Measurements from ENCODE around the gene GAS2L2. TPM values are rescaled to one million over a fixed set of nuclear protein-coding genes. Genes with fewer than 3 reads are reported as not detected.

The GAS2L2 gene
- total and polyA plus RNA-seq, 2 of the 8 experiments (the other 6 are each of a cell fraction or from before 2014, with no cell fraction given), result 0.09 to 0.13 TPM

- no peak overlapping the region for H3K4ac ChIP-seq (replicated peaks; ENCODE audit: insufficient read length, low read depth, low read length)
- FAIRE-seq (no peak), DNase-seq (ENCODE audit: low read depth in 1 of 2, low spot score in 2 of 2) (peak in 1 of 2 experiments; percentile 80)
- no peak overlapping the region for H2AK5ac ChIP-seq (ENCODE audit: low read depth, low read length)
- H3K79me2 ChIP-seq (ENCODE audit: control insufficient read depth in 1 of 2, insufficient read depth in 2 of 2, low read length in 2 of 2), result no peaks in the 10 kb centered on the region
- H3K27me3 ChIP-seq (replicated peaks in 1 of 4; ENCODE audit: control insufficient read depth in 3 of 4, extremely low read depth in 1 of 4, insufficient read depth in 3 of 4, low read length in 3 of 4), result peaks cover 11 to 39% (median 34%) of the 10 kb centered on the region in 4 experiments
- H2BK20ac ChIP-seq (ENCODE audit: low read length), result no peak overlapping the region
- H3K4me1 ChIP-seq (replicated peaks in 1 of 4; ENCODE audit: control insufficient read depth in 3 of 4, insufficient read depth in 4 of 4, low read length in 3 of 4), result peaks cover 0 to 9% (median 1%) of the 10 kb centered on the region in 4 experiments; a peak in 5 of 7 replicates
- no peak overlapping the region for H3K27ac ChIP-seq (ENCODE audit: low read depth, low read length)
- peaks cover 0 to 14% of the 10 kb centered on the region in 2 experiments for H4K20me1 ChIP-seq (replicated peaks in 1 of 2; ENCODE audit: control insufficient read depth in 1 of 2, insufficient read depth in 2 of 2, low read length in 2 of 2)
- peaks cover 8 to 11% of the 10 kb centered on the region in 2 experiments; a peak in 2 of 4 replicates for H3K9me3 ChIP-seq (ENCODE audit: insufficient read depth in 2 of 2, low read depth in 1 of 2, low read length in 1 of 2)
- H2BK15ac ChIP-seq (ENCODE audit: low read length), result no peak overlapping the region
- no peak overlapping the region for H2AFZ ChIP-seq (ENCODE audit: low read length)
- no peak overlapping the region for H3K4me2 ChIP-seq (ENCODE audit: insufficient read depth in 1 of 2, low read depth in 2 of 2, low read length in 2 of 2)
- H3K79me1 ChIP-seq (ENCODE audit: low read depth, low read length), result no peaks in the 10 kb centered on the region; the same call in 1 of the 2 replicates
- H3K23ac ChIP-seq (ENCODE audit: insufficient read length), result no peak overlapping the region
- no peak overlapping the region for H3K56ac ChIP-seq (replicated peaks; ENCODE audit: insufficient read length, low read depth, low read length)
- H4K8ac ChIP-seq (ENCODE audit: extremely low read depth, insufficient read depth, low read length), result no peak overlapping the region
- WGBS, 2 experiments (ENCODE audit: extremely low coverage in 1 of 2, insufficient coverage in 1 of 2, insufficient read length in 1 of 2, insufficient replicate concordance in 2 of 2, low coverage in 1 of 2, low lambda C conversion rate in 2 of 2, missing lambda C conversion rate in 1 of 2), result 68% methylated on average over 7 of the region's 7 CpGs; no CpG with 5 or more reads in 1 of the 2 experiments
- H3K9ac ChIP-seq (replicated peaks in 1 of 4; ENCODE audit: extremely low read depth in 1 of 4, low read depth in 3 of 4, low read length in 3 of 4), result no peak overlapping the region
- no peak overlapping the region for H3K18ac ChIP-seq (ENCODE audit: extremely low read depth, low read length)
- no peak overlapping the region for H2BK5ac ChIP-seq (ENCODE audit: low read depth, low read length)
- H3K23me2 ChIP-seq (ENCODE audit: low read depth, low read length), result peaks cover 5% of the 10 kb centered on the region; the same call in 1 of the 2 replicates
- peaks cover 0 to 8% (median 0%) of the 10 kb centered on the region in 4 experiments; a peak in 1 of 8 replicates for H3K36me3 ChIP-seq (ENCODE audit: control insufficient read depth in 2 of 4, insufficient read depth in 4 of 4, low read length in 3 of 4)
- CTCF ChIA-PET (ENCODE audit: partially characterized antibody), result interaction anchor here (0.7 to 8.4 kb wide), 10 partner anchors 16 to 130 kb away, joined by 3 to 166 read pairs (median 3); no protein-coding TSS in a partner anchor
- H4K91ac ChIP-seq (replicated peaks; ENCODE audit: insufficient read length, low read length), result no peak overlapping the region
- POLR2A ChIA-PET (ENCODE audit: partially characterized antibody), result interaction anchor here (0.6 to 1.8 kb wide), 7 partner anchors 10 to 189 kb away, joined by 3 to 4 read pairs (median 4); partner anchors contain the start of genes PEX12, RASL10B and TAF15
- no peak overlapping the region for H3K4me3 ChIP-seq (ENCODE audit: extremely low read depth in 1 of 4, insufficient read depth in 2 of 4, low read depth in 3 of 4, low read length in 4 of 4)
- H2BK120ac ChIP-seq (replicated peaks; ENCODE audit: low read depth, low read length), result no peak overlapping the region
- H4K5ac ChIP-seq (ENCODE audit: insufficient read length, low read depth, low read length), result no peak overlapping the region
- no peak overlapping the region for H3K14ac ChIP-seq (ENCODE audit: insufficient read length)
- H2BK12ac ChIP-seq (ENCODE audit: low read depth, low read length), result no peak overlapping the region
- TF ChIP-seq NRF1 (IDR thresholded peaks at IDR 0.05; ENCODE audit: low read depth, low read length) (no peak), CEBPB (IDR thresholded peaks at IDR 0.05; ENCODE audit: low read depth, low read length) (no peak), GABPA (IDR thresholded peaks at IDR 0.05; ENCODE audit: borderline replicate concordance, insufficient read depth, low read length) (no peak), POU5F1 (IDR thresholded peaks at IDR 0.05; ENCODE audit: low read depth, low read length) (no peak), BRCA1 (IDR thresholded peaks at IDR 0.05; ENCODE audit: low read depth, low read length) (no peak), CREB1 (IDR thresholded peaks at IDR 0.05) (no peak), SIX5 (IDR thresholded peaks at IDR 0.05; ENCODE audit: low read depth, low read length) (no peak), JUN (IDR thresholded peaks at IDR 0.05; ENCODE audit: low read depth, low read length) (no peak), CHD1 (IDR thresholded peaks at IDR 0.05; ENCODE audit: low read depth, low read length) (no peak), RFX5 (IDR thresholded peaks at IDR 0.05; ENCODE audit: borderline replicate concordance, low read depth, low read length) (no peak), KDM5A (IDR thresholded peaks at IDR 0.05; ENCODE audit: low read length) (no peak)
These were observed 9.3 kb downstream of the GAS2L2 start for GRCh38 chr17:35743626-35744328.
